Astrocyte of the hippocampus (primary cell): ENCODE data around the gene ATG16L1.

Experiments used
- DNase-seq: peaks from one replicate; pipeline ENCODE4 v3.0.0; 2011; ENCODE audit warnings: low read depth, low spot score

The ATG16L1 gene

GRCh38 chr2:233251306-233252116 lies at the start of gene ATG16L1:
ATG16L1 (plus strand) TSS chr2:233251673; CDS start chr2:233251828, 155 bp downstream.
- peak; percentile 99 for DNase-seq

DNA sequence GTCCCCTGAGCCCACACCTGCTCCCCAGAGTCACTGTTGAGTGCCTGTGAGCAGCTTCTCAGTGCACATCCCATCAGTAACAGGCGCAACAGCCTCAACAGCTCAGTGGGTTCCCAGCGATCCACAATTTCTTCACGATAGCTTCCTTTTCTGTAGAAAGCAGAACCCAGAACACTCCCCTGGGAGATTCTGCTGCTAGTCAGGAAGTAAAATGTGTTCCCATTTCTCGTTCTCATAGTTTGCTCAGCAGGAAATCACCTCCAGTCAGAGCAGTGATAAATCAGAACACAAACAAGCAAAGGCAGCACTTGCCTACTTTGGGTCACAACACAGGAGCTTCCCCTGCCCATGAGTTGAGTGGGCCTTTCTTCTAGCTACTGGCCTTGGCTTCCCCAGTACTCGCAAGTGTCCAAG lies 48.9 kb upstream of the ATG16L1 start:
- DNase-seq = no peak

DNA sequence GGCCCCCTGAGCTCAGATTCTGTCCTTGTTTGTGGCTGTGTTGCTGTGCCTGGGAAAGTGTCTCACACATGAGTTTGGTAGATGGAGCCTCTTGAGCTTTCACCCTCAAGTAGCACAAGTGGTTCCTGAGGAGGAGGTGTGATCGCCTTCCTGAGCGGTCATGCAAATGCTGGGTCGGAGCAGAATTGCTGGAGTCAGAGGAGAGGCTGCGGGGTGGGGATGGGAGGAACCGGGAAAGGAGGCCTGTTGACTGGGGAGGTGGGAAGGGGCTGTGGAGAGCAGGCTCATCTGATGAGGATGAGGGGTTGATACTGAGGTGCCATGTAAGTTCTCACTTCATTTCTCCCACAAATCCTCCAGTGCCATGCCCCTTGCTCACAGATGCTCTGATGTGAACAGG lies 48.4 kb upstream of the ATG16L1 start:
- DNase-seq = no peak

- DNase-seq = no peak
Observed at GRCh38 chr2:233204286-233204936, 47.1 kb upstream of the ATG16L1 start.

GRCh38 chr2:233208382-233209116 lies 42.9 kb upstream of the ATG16L1 start:
- peak; percentile 14 for DNase-seq

GRCh38 chr2:233209117-233209532 lies 42.3 kb upstream of the ATG16L1 start:
- DNase-seq = no peak

DNA sequence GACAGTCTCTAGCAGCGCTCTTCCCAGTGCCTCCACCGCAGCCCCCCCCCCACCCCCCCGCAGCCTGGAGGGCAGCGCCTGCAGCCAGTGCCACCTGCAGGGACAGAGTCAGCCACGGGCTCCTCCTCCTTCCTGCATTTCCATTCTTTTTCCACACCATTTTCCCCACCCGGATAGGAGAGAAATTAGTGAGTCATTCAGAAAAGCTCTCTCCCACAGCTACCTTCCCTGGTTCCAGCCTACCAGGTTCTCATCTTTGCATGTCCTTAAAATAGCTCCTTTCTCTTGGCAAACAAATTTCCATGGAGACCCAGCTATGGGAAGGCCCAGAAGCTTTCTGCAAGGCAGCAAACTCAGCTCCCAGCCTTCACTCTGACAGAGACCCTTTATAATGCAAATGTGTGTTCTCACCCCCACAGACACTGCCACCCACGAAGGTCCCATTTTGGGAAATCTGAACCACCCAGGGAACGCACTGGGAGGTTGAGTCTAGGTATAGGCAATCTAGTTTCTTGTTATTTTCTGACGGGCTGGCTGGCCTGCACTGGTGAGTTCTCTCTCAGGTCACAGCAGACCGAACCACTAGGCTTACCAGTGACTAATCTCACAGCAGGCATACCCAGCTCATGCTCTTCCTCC lies 41.8 kb upstream of the ATG16L1 start:
- DNase-seq = peak; percentile 91

DNA sequence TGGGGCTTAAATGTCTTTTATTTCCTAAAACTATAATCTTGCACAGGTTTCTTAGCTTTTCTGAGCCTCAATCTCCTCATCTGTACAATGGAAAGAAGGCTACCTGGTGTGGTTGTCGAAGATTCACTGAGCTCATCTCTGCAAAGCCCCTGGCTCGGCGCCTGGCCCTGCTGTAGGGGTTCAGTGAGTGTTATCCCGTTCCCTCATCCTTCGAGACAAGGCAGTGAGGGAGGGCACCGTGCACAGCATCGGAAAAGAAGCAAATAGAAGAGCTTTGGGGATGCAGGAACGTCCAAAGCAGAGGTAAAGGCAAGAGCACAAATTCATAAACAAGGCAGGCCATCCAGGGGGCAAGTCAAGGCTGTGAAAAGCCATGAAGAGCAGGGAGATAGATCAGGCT lies 41.2 kb upstream of the ATG16L1 start:
- DNase-seq = no peak

GRCh38 chr2:233210843-233211547 lies 40.5 kb upstream of the ATG16L1 start:
- peak; percentile 98 for DNase-seq

- DNase-seq = no peak
Observed at GRCh38 chr2:233211548-233211895, 40.0 kb upstream of the ATG16L1 start.

- DNase-seq = no peak
Observed at GRCh38 chr2:233213011-233213410, 38.5 kb upstream of the ATG16L1 start.

DNA sequence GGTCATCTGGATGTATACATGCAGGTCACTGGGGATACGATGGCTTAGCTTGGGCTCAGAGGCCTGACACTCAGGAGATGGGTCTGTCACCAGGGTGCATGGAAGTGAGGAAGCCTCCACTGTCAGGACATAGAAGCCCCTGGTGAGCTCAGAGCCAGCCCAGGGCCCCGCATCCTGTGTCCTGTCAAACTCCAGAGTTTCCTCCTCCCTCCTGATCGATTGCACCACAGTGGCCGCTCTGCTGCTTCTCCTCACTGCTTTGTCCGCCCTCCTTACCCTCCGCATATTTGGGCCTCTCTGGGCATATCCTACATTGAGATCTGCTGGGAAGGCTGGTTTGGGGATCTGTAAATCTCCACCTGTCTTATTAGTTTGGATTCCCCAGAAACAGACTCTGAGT lies 37.5 kb upstream of the ATG16L1 start:
- DNase-seq = no peak

DNA sequence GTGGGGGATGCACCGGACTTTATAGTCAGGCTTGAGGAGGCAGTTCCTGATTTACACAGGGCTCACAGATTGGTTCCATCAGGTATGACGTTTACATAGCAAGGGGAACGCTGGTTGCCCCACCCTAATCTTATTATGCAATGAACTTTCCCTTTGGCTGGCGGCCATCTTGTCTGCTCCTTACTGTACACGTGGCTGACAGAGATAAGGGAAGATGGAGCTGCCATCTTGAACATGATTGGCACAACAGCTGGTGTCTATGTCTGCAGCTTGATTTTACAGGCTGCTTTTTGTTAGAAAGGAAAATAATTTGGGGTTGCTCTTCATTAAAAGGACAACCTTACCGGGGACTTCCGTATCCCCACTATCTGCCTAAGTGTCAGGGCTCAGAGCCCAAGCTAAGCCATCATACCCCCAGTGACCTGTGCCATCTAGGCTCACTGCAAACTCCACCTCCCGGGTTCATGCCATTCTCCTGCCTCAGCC lies 33.5 kb upstream of the ATG16L1 start:
- no peak for DNase-seq

DNA sequence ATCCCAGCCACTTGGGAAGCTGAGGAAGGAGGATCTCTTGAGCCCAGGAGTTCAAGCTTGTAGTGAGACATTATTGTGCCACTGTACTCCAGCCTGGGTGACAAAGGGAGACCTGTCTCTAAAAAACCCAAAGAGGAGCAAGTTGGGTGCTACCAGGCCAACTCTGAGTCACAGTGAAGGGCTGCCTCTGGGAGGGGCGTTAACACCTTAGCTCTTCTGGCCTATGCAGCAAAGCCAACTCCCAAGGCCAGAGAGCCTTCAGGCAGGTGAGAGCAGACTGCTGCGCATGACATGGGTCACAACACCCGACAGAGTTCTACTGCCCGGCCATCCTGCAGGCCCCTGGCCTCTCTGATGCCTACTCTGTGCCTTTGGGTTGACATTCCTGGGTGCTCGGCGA lies 32.6 kb upstream of the ATG16L1 start:
- DNase-seq = no peak

GRCh38 chr2:233219848-233220247 lies 31.6 kb upstream of the ATG16L1 start:
- no peak for DNase-seq

GRCh38 chr2:233221378-233222063 lies 30.0 kb upstream of the ATG16L1 start:
- DNase-seq = no peak

GRCh38 chr2:233223059-233223894 lies 28.2 kb upstream of the ATG16L1 start:
- DNase-seq = no peak

DNA sequence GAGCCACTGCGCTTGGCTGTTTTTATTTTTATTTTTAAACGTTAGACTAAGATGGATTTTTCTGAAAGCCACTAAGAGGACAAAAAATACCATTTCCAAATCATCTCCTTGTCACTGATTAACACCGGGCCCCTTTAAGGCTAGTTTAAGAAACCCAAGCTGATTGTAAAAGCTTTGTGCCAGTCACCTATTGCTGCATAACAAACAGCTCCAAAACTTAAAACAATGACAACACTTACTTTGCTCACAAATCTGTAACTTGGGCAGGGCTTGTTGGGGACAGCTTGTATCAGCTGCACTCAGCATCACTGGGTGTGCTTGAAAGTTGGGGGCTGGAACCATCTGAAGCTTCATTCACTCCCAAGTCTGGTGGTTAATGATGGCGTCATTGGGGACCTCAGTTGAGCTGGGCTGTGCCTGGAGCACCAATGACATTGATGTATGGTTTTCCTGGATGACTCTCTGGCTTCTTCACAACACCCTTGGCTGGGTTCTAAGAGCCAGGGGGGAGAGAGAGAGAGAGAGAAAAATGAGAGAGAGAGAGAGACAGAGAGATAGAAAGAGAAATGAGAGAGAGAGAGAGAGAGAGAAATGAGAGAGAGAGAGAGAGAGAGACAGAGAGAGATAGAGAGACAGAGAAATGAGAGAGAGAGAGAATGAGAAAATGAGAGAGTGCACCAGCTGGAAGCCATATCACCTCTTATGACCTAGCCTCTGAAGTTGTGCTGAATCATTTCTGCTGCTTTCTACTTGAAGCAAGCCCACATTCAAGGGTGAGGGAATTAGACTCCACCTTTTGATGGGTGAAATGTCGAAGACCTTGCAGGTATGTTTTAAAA lies 26.0 kb upstream of the ATG16L1 start:
- no peak for DNase-seq

DNA sequence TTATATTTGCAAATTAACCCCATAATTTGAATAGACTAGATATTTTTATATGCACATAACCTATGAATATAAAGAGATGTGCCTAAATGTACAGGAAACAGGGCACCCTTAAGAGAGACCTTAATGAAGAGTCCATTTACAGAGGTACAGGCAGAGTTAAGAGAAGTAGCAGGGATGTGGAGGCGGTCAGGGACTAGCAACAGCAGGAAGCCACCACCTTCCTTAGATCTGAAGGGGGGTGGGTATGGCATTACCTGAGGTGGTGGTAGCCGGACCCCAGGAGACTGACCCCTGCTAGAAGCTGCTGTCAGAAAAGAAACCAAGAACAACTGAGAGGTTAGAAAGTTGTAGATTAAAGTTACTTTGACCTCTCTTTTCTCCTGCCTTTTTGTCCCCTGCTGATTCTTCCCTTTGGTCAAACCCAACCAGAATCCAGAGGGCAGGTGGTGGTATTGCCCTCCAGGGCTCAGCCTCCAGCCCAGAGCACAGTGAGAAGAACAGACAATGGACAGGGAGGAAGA lies 24.9 kb upstream of the ATG16L1 start:
- no peak for DNase-seq
